Measurements from ENCODE around the gene SIRPB2.

DNA sequence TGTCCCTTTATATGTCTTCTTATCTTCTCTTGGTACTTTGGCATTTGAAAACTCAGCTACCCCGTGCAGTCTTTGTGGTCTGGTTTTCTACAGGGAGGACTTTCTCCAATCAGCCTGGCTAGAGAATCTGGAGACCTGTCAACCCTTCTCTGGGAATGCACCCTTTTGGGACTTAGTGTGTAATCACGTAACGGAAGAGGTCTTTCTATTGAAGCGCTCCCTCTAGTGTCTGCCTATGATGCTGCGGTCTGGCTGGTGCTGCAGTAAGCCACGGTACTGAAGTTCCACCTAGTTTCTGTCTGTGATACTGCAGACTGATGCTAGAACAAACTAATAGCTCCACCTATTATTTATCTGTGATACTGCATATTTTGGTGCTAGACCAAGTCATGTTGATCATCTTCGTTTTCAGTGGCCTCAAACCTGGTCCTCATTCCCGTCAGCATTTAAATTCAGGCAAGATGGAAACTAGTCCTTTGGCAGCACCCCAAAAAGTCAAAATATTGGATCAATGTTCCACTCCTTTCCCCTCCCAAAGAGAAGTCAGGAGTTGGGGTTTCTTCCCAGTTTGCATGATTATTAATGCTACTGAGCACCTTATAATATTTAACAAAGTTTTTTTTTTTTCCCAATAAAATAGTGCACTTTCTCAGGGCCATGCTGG, 12.5 kb upstream of the SIRPB2 start:
- TF ChIP-seq, protein P1, sequence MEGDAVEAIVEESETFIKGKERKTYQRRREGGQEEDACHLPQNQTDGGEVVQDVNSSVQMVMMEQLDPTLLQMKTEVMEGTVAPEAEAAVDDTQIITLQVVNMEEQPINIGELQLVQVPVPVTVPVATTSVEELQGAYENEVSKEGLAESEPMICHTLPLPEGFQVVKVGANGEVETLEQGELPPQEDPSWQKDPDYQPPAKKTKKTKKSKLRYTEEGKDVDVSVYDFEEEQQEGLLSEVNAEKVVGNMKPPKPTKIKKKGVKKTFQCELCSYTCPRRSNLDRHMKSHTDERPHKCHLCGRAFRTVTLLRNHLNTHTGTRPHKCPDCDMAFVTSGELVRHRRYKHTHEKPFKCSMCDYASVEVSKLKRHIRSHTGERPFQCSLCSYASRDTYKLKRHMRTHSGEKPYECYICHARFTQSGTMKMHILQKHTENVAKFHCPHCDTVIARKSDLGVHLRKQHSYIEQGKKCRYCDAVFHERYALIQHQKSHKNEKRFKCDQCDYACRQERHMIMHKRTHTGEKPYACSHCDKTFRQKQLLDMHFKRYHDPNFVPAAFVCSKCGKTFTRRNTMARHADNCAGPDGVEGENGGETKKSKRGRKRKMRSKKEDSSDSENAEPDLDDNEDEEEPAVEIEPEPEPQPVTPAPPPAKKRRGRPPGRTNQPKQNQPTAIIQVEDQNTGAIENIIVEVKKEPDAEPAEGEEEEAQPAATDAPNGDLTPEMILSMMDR (IDR thresholded peaks at IDR 0.05) = peak; percentile 98
- TF ChIP-seq ZFX (IDR thresholded peaks at IDR 0.05; ENCODE audit: borderline replicate concordance) = no peak
